SK-N-DZ (cell line): ENCODE measurements around the gene ESRRA.
A peak's percentile ranks its signal among the peaks of the same experiment; 100 is the strongest.

Experiments used
- DNase-seq: peaks from one replicate; pipeline ENCODE4 v3.0.0-alpha.2; 2015; ENCODE audit warnings: low spot score

ESRRA gene

GRCh38 chr11:64331569-64332371 is 26.4 kb downstream of the ESRRA start:
- DNase-seq: peak; percentile 53

GRCh38 chr11:64333556-64333955 is 28.2 kb downstream of the ESRRA start:
- no peak for DNase-seq

- DNase-seq: peak; percentile 79
Measured at GRCh38 chr11:64334764-64335735, 29.7 kb downstream of the ESRRA start.

- DNase-seq: no peak
Measured at GRCh38 chr11:64337538-64338249, 32.4 kb downstream of the ESRRA start.

- DNase-seq: no peak
Measured at GRCh38 chr11:64338716-64339115, 33.4 kb downstream of the ESRRA start.

GRCh38 chr11:64339286-64339685 is 34.0 kb downstream of the ESRRA start:
- no peak for DNase-seq

GRCh38 chr11:64339754-64340408 is 34.6 kb downstream of the ESRRA start, which contains the start of gene CCDC88B:
Gene CCDC88B (plus strand): TSS chr11:64340204. CDS start chr11:64340267, 63 bp downstream.
- DNase-seq: no peak

GRCh38 chr11:64340671-64341335 is 35.5 kb downstream of the ESRRA start:
- DNase-seq: peak; percentile 55

GRCh38 chr11:64341429-64341828 is 36.1 kb downstream of the ESRRA start:
- DNase-seq: no peak

GRCh38 chr11:64341851-64342791 is 36.8 kb downstream of the ESRRA start:
- peak; percentile 84 for DNase-seq

GRCh38 chr11:64342869-64343745 is 37.8 kb downstream of the ESRRA start:
- DNase-seq: no peak

GRCh38 chr11:64343767-64344559 is 38.6 kb downstream of the ESRRA start:
- no peak for DNase-seq

GRCh38 chr11:64344787-64345186 is 39.5 kb downstream of the ESRRA start:
- DNase-seq: no peak

GRCh38 chr11:64347193-64347867 is 42.0 kb downstream of the ESRRA start:
- DNase-seq: no peak

GRCh38 chr11:64348383-64349024 is 43.2 kb downstream of the ESRRA start:
- DNase-seq: no peak

- no peak for DNase-seq
Measured at GRCh38 chr11:64349025-64349387, 43.7 kb downstream of the ESRRA start.

GRCh38 chr11:64349404-64349803 is 44.1 kb downstream of the ESRRA start:
- DNase-seq: no peak
